DMS79 treated with DMSO at 0.1 percent for 48 hours (cell line): ENCODE data around the gene MYO16.

Experiments used
- DNase-seq: peaks from one replicate; lab custom pipeline; 2025; lab: John Stamatoyannopoulos, UW

Gene MYO16

GRCh38 chr13:108663710-108664109 is 34.3 kb downstream of the MYO16 start:
- DNase-seq, result no peak

GRCh38 chr13:108667205-108667604 is 37.8 kb downstream of the MYO16 start:
- DNase-seq, result no peak

- DNase-seq, result no peak
Measured at GRCh38 chr13:108669381-108669780, 40.0 kb downstream of the MYO16 start.

- DNase-seq, result no peak
Measured at GRCh38 chr13:108674346-108674745, 44.9 kb downstream of the MYO16 start.

GRCh38 chr13:108674771-108675170 is 45.4 kb downstream of the MYO16 start:
- no peak for DNase-seq

- no peak for DNase-seq
Measured at GRCh38 chr13:108676620-108677019, 47.2 kb downstream of the MYO16 start.

GRCh38 chr13:108677806-108678205 is 48.4 kb downstream of the MYO16 start:
- DNase-seq, result no peak

GRCh38 chr13:108680011-108680410 is 50.6 kb downstream of the MYO16 start:
- no peak for DNase-seq

- no peak for DNase-seq
Measured at GRCh38 chr13:108681986-108682575, 52.7 kb downstream of the MYO16 start.

- DNase-seq, result no peak
Measured at GRCh38 chr13:108682714-108683113, 53.3 kb downstream of the MYO16 start.

- no peak for DNase-seq
Measured at GRCh38 chr13:108686027-108686426, 56.6 kb downstream of the MYO16 start.

GRCh38 chr13:108690726-108691125 is 61.3 kb downstream of the MYO16 start:
- no peak for DNase-seq

GRCh38 chr13:108700422-108701170 is 71.2 kb downstream of the MYO16 start:
- DNase-seq, result no peak

GRCh38 chr13:108702171-108702570 is 72.8 kb downstream of the MYO16 start:
- no peak for DNase-seq

- no peak for DNase-seq
Measured at GRCh38 chr13:108705031-108705430, 75.6 kb downstream of the MYO16 start.

- DNase-seq, result no peak
Measured at GRCh38 chr13:108707584-108707983, 78.2 kb downstream of the MYO16 start.

- no peak for DNase-seq
Measured at GRCh38 chr13:108708921-108709320, 79.5 kb downstream of the MYO16 start.

- DNase-seq, result no peak
Measured at GRCh38 chr13:108711386-108711785, 82.0 kb downstream of the MYO16 start.

- DNase-seq, result no peak
Measured at GRCh38 chr13:108725471-108725870, 96.1 kb downstream of the MYO16 start.

GRCh38 chr13:108728370-108728769 is 99.0 kb downstream of the MYO16 start:
- no peak for DNase-seq

- no peak for DNase-seq
Measured at GRCh38 chr13:108733022-108733560, 103.7 kb downstream of the MYO16 start.

GRCh38 chr13:108734676-108735075 is 105.3 kb downstream of the MYO16 start:
- DNase-seq, result no peak

GRCh38 chr13:108741930-108742329 is 112.5 kb downstream of the MYO16 start:
- DNase-seq, result no peak
